Measurements from ENCODE around the gene EVI5. TPM values are rescaled to one million over a fixed set of nuclear protein-coding genes. Genes with fewer than 3 reads are reported as not detected.
"Not testable (repeated sequence)": the region's sequence is repeated elsewhere in the genome, so short reads cannot be mapped to it uniquely, and the experiment has no call there.

Gene EVI5
- total RNA-seq, 4 donors from 2014 or later: 39.5 to 49.7 (median 48.6) TPM

DNA sequence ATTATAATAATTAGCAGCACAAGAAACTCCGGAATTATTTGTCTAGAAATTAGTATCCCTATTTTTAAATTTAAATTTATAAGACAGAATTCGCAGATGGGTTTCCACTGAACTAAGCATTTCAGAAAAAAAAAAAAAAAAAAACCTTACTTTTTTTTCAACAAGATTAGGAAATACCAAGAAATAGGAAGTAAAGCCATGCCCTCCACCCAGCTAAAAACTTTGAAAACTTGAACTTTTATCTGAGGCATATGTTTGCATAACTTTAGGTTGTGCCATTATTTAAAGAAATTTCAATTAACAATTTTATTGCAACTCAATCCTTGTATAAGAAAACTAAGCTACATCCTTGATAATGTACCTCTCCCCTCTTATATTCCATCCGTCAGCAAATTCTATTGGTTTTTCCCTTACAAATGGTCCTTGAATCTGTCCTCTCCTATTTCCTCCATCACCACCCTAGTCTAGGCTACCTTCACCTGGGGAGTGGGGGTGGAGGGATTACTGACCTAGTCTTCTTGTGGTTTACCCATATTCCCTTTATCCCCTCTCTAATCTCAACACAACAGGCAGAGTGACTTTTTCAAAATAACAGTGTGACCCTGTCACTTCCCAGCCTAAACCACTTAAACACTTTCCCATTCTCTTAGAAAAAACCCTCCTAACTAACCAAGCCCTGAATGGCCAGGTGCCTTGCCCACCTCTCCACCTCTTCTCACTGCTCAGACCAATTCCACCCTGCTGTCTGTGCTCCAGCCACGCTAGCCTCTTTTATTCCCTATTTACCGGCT is 1.4 kb upstream of the EVI5 start:
- no peak for TF ChIP-seq POLR2AphosphoS5 (IDR thresholded peaks at IDR 0.05)
- no peak for TF ChIP-seq POLR2A (IDR thresholded peaks at IDR 0.05)
- TF ChIP-seq EP300 (IDR thresholded peaks at IDR 0.05): no peak
- TF ChIP-seq, protein P1, sequence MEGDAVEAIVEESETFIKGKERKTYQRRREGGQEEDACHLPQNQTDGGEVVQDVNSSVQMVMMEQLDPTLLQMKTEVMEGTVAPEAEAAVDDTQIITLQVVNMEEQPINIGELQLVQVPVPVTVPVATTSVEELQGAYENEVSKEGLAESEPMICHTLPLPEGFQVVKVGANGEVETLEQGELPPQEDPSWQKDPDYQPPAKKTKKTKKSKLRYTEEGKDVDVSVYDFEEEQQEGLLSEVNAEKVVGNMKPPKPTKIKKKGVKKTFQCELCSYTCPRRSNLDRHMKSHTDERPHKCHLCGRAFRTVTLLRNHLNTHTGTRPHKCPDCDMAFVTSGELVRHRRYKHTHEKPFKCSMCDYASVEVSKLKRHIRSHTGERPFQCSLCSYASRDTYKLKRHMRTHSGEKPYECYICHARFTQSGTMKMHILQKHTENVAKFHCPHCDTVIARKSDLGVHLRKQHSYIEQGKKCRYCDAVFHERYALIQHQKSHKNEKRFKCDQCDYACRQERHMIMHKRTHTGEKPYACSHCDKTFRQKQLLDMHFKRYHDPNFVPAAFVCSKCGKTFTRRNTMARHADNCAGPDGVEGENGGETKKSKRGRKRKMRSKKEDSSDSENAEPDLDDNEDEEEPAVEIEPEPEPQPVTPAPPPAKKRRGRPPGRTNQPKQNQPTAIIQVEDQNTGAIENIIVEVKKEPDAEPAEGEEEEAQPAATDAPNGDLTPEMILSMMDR (IDR thresholded peaks at IDR 0.05): no peak
- H3K4me1 ChIP-seq: peaks cover 0 to 31% (median 7%) of the 10 kb centered on the region in 3 donors
- H3K27ac ChIP-seq: peak overlapping the region in 2 of 4 donors; percentile 93 to 100
- no peak for ATAC-seq
- H3K27me3 ChIP-seq: no peaks in the 10 kb centered on the region
- WGBS, 2 donors (ENCODE audit: low coverage in 1 of 2): 76 to 84% methylated on average over 3 to 5 of the region's 5 CpGs
- no peaks in the 10 kb centered on the region for H3K36me3 ChIP-seq
- H3K4me3 ChIP-seq: peak overlapping the region in 1 of 2 donors; percentile 88
- no peaks in the 10 kb centered on the region for H3K9me3 ChIP-seq

DNA sequence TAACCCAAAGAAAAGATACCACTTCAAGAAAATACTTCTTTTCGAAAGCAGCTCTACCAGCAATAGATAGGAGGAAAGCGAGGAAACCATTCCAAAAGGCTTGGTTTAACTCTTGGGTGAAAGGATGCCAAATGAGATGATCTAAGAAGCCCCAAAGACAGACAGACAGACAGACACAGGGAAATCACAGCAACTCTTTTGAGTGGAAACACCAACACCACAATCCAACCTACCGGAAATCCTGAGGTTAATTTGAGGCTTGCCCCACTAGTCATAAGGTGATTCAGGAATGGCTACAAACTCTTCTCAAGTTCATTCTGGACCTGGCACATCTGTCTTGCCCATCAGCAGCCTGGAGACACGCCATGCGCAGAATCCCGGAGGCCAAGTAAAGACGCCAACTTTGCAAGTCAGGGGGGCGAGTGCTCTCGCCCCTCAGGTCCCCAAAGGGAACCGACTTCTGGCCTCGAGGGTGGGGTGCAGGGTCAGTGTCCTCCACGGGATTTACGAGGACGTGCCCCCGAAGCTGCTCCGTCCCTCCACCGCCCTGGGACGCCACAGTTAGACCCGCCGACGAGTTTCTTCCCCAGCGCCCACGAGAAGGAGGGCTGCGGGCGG is 778 bp downstream of the EVI5 start:
- no peaks in the 10 kb centered on the region for H3K36me3 ChIP-seq
- TF ChIP-seq POLR2A (IDR thresholded peaks at IDR 0.05): no peak
- TF ChIP-seq, protein P1 (IDR thresholded peaks at IDR 0.05): no peak
- TF ChIP-seq POLR2AphosphoS5 (IDR thresholded peaks at IDR 0.05): no peak
- TF ChIP-seq EP300 (IDR thresholded peaks at IDR 0.05): no peak
- no peaks in the 10 kb centered on the region for H3K9me3 ChIP-seq
- WGBS, 2 donors (ENCODE audit: low coverage in 1 of 2): 0 to 7% methylated on average over 2 to 3 of the region's 25 CpGs
- H3K4me1 ChIP-seq: peaks cover 0 to 32% (median 7%) of the 10 kb centered on the region in 3 donors
- peak overlapping the region; percentile 51 to 88 for H3K4me3 ChIP-seq
- H3K27ac ChIP-seq: peak overlapping the region; percentile 79 to 100 (median 96)
- ATAC-seq: no peak
- H3K27me3 ChIP-seq: no peaks in the 10 kb centered on the region

DNA sequence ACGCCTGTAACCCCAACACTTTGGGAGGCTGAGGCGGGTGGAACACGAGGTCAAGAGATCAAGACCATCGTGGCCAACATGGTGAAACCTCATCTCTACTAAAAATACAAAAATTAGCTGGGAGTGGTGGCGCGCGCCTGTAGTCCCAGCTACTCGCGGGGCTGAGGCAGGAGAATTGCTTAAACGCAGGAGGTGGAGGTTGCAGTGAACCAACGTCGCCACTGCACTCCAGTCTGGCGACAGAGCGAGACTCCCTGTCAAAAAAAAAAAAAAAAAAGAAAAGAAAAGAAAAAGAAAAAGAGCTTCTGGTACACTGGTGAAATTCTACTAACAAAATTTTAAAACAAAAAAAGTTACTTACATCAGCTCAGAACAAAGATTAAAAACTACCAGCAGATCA is 1.4 kb downstream of the EVI5 start:
- ATAC-seq, H3K9me3 ChIP-seq, H3K36me3 ChIP-seq, H3K27me3 ChIP-seq: not testable (repeated sequence)
- WGBS, 2 donors (ENCODE audit: low coverage in 1 of 2): 28 to 55% methylated on average over 10 to 13 of the region's 14 CpGs
- peak overlapping the region; percentile 51 to 88 for H3K4me3 ChIP-seq
- peaks cover 0 to 38% (median 7%) of the 10 kb centered on the region in 3 donors for H3K4me1 ChIP-seq
- H3K27ac ChIP-seq: peak overlapping the region; percentile 79 to 100 (median 96)
- TF ChIP-seq, protein P1 (IDR thresholded peaks at IDR 0.05): peak in 1 of 4 experiments; percentile 13

DNA sequence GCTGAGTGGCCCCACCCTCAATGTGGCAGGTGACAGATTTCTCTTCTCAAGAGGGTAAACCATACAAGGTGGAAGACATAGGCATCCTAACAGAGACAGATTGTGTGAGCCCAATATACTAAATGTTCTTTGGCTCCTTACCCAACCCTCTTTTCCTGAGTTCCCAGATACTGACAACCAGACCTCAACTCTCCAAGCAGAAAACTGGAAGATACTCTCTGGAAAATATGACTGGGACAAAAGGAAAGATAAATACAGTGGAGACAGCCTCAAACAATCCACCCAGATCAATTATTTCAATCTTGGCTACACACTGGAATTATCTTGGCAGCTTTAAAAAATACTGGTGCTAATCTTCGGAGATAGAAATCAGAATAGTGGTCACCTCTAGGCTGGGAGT is 6.5 kb downstream of the EVI5 start:
- Histone ChIP-seq H3K4me1 (peaks cover 0 to 37% (median 13%) of the 10 kb centered on the region in 3 donors), H3K4me3 (no peak overlapping the region)
- WGBS, 2 donors (ENCODE audit: low coverage in 1 of 2): 44 to 54% methylated on average over 1 of the region's 1 CpG

More for the DNA sequence above, 6.5 kb downstream of the EVI5 start:
- Histone ChIP-seq H3K9me3 (no peaks in the 10 kb centered on the region), H3K27ac (no peak overlapping the region), H3K27me3 (no peaks in the 10 kb centered on the region), H3K36me3 (no peaks in the 10 kb centered on the region)
- ATAC-seq: no peak
- TF ChIP-seq, protein P1 (IDR thresholded peaks at IDR 0.05): no peak
- TF ChIP-seq POLR2AphosphoS5 (IDR thresholded peaks at IDR 0.05) (no peak), EP300 (IDR thresholded peaks at IDR 0.05) (no peak), POLR2A (IDR thresholded peaks at IDR 0.05) (no peak)

All from gastroesophageal sphincter (tissue), 4 donors.